Stimulated activated CD8-positive, alpha-beta memory T cell treated with anti-CD3 and anti-CD28 coated beads, Interleukin-2, amount 100 ng/mL, for 1 hour (primary cell): ENCODE measurements around the gene TUBD1.
"Not testable (repeated sequence)": the region's sequence is repeated elsewhere in the genome, so short reads cannot be mapped to it uniquely, and the experiment has no call there.

Experiments
- DNase-seq, 2 donors: peaks; one replicate each; pipeline ENCODE4 v3.0.0-alpha.2; 2020; ENCODE audit warnings: low read depth in 2 of 2

The TUBD1 gene

GRCh38 chr17:59874376-59874775 is 18.4 kb downstream of the TUBD1 start:
- no peak for DNase-seq

GRCh38 chr17:59873414-59873813 is 19.3 kb downstream of the TUBD1 start:
- DNase-seq = not testable (repeated sequence)

- no peak for DNase-seq
These were observed 20.4 kb downstream of the TUBD1 start for GRCh38 chr17:59872351-59872750.

- no peak for DNase-seq
These were observed 22.3 kb downstream of the TUBD1 start for GRCh38 chr17:59870482-59870881.

- no peak for DNase-seq
These were observed 22.9 kb downstream of the TUBD1 start for GRCh38 chr17:59869941-59870218.

- DNase-seq = no peak
These were observed 29.1 kb downstream of the TUBD1 start for GRCh38 chr17:59863616-59864015.

GRCh38 chr17:59859444-59860025 is 33.2 kb downstream of the TUBD1 start:
- no peak for DNase-seq

- DNase-seq = no peak
These were observed 33.8 kb downstream of the TUBD1 start for GRCh38 chr17:59858932-59859331.

- DNase-seq = no peak
These were observed 34.5 kb downstream of the TUBD1 start for GRCh38 chr17:59858167-59858816.

GRCh38 chr17:59856859-59857794 is 35.6 kb downstream of the TUBD1 start:
- DNase-seq = no peak

GRCh38 chr17:59853919-59854729 is 38.6 kb downstream of the TUBD1 start:
- not testable (repeated sequence) for DNase-seq

- DNase-seq = no peak
These were observed 39.4 kb downstream of the TUBD1 start for GRCh38 chr17:59853168-59853918.

- DNase-seq = not testable (repeated sequence)
These were observed 39.9 kb downstream of the TUBD1 start for GRCh38 chr17:59852847-59853167.

GRCh38 chr17:59851439-59852375 is 41.0 kb downstream of the TUBD1 start:
- DNase-seq = no peak

GRCh38 chr17:59850311-59850710 is 42.4 kb downstream of the TUBD1 start:
- DNase-seq = not testable (repeated sequence)

- DNase-seq = no peak
These were observed 44.0 kb downstream of the TUBD1 start for GRCh38 chr17:59848778-59849177.

GRCh38 chr17:59848385-59848668 is 44.4 kb downstream of the TUBD1 start:
- no peak for DNase-seq

- no peak for DNase-seq
These were observed 46.2 kb downstream of the TUBD1 start for GRCh38 chr17:59846394-59847165.

GRCh38 chr17:59845595-59846393 is 46.9 kb downstream of the TUBD1 start:
- no peak for DNase-seq
